Naive B cell (primary cell): ENCODE measurements around the gene ELMOD1. TPM values are rescaled to one million over a fixed set of nuclear protein-coding genes. Genes with fewer than 3 reads are reported as not detected.

ENCODE experiments used
- ATAC-seq, 2 donors: fragments of 150-1000 bp; cut with Tn5 transposase; 2 replicates each; pipeline ENCODE4 v1.10.0; 2021; ENCODE audit warnings: low read depth in 2 of 2, mild to moderate bottlenecking in 2 of 2, moderate library complexity in 2 of 2
- DNase-seq: peaks from one replicate; pipeline ENCODE4 v3.0.0; 2022
- H3K27ac Mint-ChIP-seq, 6 donors: one replicate each; pipeline ENCODE4 v1.8.0; 2020 to 2022; ENCODE audit warnings: mild to moderate bottlenecking in 6 of 6, mixed read lengths in 6 of 6, moderate library complexity in 5 of 6, inconsistent platforms in 2 of 6
- H3K27me3 Mint-ChIP-seq, 3 donors: one replicate each; pipeline ENCODE4 v1.8.0; 2021 to 2022; ENCODE audit warnings: mixed read lengths in 3 of 3, mild to moderate bottlenecking in 1 of 3
- H3K36me3 Mint-ChIP-seq, 2 donors: one replicate each; pipeline ENCODE4 v1.8.0; 2020 to 2022; ENCODE audit warnings: mixed read lengths in 2 of 2, inconsistent platforms in 1 of 2, mild to moderate bottlenecking in 1 of 2
- H3K4me1 Mint-ChIP-seq, 3 donors: one replicate each; pipeline ENCODE4 v1.8.0; 2020 to 2022; ENCODE audit warnings: mixed read lengths in 3 of 3, inconsistent platforms in 1 of 3, mild to moderate bottlenecking in 1 of 3, moderate library complexity in 1 of 3
- H3K4me3 Mint-ChIP-seq, 8 donors: one replicate each; pipeline ENCODE4 v1.8.0; 2020 to 2022; ENCODE audit warnings: mild to moderate bottlenecking in 8 of 8, mixed read lengths in 8 of 8, moderate library complexity in 8 of 8, inconsistent platforms in 2 of 8
- H3K9me3 Mint-ChIP-seq, 7 donors: one replicate each; pipeline ENCODE4 v1.8.0; 2020 to 2022; ENCODE audit warnings: mixed read lengths in 7 of 7, mild to moderate bottlenecking in 5 of 7, inconsistent platforms in 2 of 7, moderate library complexity in 1 of 7
- polyA plus RNA-seq, 6 donors: library from polyadenylated mRNA; unstranded; fragments of 300-500 nt; fragmentation: Illumina TruSeq; gene quantifications; one replicate each; pipeline ENCODE4 v1.2.3, GENCODE V29; 2021; ENCODE audit warnings: low read depth in 6 of 6

ELMOD1 gene
- polyA plus RNA-seq, 6 donors from 2014 or later: not detected

DNA sequence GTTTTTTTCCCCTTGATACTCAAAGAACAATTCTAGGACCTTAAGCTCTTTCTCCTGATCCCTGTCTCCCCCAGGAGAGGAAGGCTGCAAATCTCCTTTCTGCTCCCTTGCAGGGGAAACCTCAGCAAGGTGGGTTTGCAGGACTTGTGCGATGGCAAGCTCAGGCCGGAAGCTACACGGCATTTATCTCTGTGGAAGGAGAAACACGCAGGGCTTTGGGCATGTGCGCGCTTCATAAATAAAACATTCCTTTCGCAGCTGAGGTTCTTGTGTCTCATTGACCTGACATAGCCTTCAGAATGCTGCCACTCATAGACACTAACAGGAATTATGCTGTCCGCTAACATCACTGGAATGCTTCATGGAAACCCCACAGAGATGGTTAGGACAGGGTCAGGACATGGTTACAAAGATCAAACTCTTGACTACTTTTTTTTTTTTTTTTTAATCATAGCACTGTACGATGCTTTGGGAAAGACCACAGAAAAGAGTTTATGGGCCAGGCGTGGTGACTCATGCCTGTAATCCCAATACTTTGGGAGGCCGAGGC, 78.3 kb downstream of the ELMOD1 start:
- ATAC-seq (no peak), DNase-seq (no peak)
- no peak overlapping the region for H3K27ac Mint-ChIP-seq
- no peaks in the 10 kb centered on the region for H3K9me3 Mint-ChIP-seq
- peaks cover 14 to 27% (median 26%) of the 10 kb centered on the region in 3 donors for H3K27me3 Mint-ChIP-seq
- H3K4me3 Mint-ChIP-seq: no peak overlapping the region
- H3K4me1 Mint-ChIP-seq: no peaks in the 10 kb centered on the region
- no peaks in the 10 kb centered on the region for H3K36me3 Mint-ChIP-seq

DNA sequence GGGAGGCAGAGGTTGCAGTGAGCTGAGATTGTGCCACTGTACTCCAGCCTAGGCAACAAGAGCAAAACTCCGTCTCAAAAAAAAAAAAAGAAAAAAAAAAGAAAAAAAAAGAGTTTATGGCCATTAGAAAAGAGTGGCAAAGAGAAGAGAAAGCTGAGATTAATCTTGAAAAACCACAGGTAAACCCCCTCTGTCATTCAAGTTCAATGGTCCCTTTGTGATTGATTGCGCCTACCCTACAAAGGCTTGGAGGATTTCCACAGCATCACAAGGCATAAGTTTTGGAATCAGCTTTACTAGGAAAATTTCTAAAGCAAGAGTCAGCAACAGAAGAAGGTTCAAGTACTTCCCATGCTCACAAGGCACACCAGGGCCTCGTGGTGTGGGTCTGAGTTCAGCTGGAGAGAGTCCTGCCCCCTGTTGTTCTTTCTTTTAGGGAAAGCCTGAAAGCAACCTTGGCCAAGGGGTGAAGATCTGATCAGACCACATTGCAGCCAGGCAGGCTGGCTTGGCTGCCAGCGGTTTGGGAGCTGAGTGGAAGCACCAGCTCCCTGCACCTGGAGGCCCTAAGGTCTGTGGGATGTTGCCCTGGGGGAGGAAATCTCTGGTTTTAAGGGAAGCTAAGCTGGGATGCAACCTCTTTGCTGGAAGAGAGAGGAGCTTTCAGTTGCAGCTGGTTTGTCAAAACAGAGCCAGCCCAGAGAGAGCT, 79.1 kb downstream of the ELMOD1 start:
- Mint-ChIP-seq H3K36me3 (no peaks in the 10 kb centered on the region), H3K4me1 (no peaks in the 10 kb centered on the region), H3K9me3 (no peaks in the 10 kb centered on the region), H3K27ac (no peak overlapping the region), H3K4me3 (no peak overlapping the region), H3K27me3 (peaks cover 14 to 21% (median 18%) of the 10 kb centered on the region in 3 donors)
- DNase-seq: no peak
- ATAC-seq: no peak

DNA sequence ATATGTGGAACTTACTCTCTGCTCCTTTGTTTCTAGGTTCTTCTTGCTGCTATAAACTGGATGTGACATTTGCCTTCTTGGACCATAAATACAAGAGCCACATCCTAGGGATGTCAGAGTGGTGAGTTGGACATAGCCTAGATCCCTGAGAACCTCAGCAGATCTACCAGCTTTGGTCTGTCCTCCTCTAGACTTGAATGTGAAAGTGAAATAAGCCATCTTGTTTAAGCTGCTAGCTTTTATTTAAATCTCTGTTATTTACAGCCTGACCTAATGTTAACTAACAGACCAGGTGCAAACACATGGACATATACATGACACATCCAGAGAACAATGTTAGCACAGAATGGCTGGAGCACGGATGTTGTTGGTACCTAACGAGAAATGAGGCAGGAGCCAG, 85.0 kb downstream of the ELMOD1 start:
- H3K9me3 Mint-ChIP-seq: no peaks in the 10 kb centered on the region
- H3K27ac Mint-ChIP-seq: no peak overlapping the region
- no peaks in the 10 kb centered on the region for H3K36me3 Mint-ChIP-seq
- ATAC-seq: no peak
- H3K4me1 Mint-ChIP-seq: no peaks in the 10 kb centered on the region
- peaks cover 26 to 35% (median 30%) of the 10 kb centered on the region in 3 donors for H3K27me3 Mint-ChIP-seq
- DNase-seq: no peak
- H3K4me3 Mint-ChIP-seq: no peak overlapping the region

DNA sequence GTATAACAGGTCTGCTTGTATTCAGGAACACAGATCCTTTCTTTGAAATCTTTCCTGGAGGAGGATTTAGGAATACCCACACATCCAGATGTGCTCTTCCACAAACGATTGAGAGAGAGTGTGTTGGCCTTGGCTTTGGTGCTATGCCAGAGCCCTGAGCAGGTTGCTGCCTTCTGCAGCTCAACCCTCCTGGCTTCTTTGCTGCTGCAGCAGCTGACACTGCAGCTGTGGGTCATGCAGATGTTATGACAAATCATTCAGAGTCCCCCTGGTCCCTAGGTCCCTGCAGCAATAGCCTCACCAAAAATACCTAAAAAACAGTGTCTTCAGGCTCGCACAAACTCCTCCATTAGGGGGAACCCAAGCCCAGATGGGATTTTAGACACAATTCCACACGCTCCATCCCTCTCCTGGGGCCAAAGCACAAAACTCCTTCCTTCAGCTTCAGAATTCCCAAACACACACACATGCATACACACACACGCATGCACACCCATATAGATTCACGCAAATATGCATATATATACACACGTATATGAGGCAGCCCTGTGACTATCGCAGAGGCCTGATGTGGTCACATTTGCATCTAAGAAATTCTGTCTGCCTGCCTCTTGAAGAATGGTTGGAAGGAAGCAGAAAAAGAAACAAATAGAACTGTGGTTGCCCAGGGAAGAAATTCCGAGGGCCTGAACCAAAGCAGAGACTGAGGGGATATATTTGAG, 85.5 kb downstream of the ELMOD1 start:
- Mint-ChIP-seq H3K36me3 (no peaks in the 10 kb centered on the region), H3K9me3 (no peaks in the 10 kb centered on the region), H3K27ac (no peak overlapping the region), H3K4me3 (no peak overlapping the region), H3K4me1 (no peaks in the 10 kb centered on the region), H3K27me3 (peaks cover 22 to 29% (median 26%) of the 10 kb centered on the region in 3 donors)
- ATAC-seq: no peak
- DNase-seq: no peak

DNA sequence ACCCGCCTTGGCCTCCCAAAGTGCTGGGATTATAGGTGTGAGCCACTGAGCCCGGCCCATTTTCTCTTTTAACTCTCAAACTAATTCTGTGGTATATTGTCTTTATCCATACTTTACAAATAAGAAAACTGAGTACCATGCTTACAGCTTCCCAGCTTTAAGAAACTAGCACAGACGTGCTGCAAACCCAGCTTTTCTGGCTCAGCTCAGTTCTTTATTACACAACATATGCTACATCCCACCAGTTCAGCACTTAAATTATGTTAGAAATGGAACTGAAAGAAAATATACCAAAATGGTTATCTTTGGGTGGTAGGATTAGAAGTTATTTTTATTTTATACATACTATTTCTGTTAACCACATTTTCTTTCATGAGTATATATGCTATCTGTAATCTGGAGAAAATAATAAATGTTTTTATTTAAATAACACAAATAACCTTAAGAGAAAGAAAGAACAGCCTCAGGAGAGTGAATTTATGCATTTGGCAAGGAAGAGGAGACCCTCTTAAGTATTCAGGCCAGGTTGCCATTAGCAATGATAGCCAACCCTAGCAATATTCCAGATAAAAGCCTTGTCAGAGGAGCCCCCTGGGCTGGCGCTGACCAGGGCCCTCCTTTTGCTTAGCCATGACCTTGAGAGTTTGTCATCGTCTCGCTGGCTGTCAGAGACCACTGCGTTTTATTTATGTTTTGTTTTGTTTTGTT, 87.1 kb downstream of the ELMOD1 start:
- no peak for DNase-seq
- H3K9me3 Mint-ChIP-seq: no peaks in the 10 kb centered on the region
- no peak for ATAC-seq
- no peak overlapping the region for H3K27ac Mint-ChIP-seq
- H3K4me1 Mint-ChIP-seq: no peaks in the 10 kb centered on the region
- no peak overlapping the region for H3K4me3 Mint-ChIP-seq
- H3K36me3 Mint-ChIP-seq: no peaks in the 10 kb centered on the region
- H3K27me3 Mint-ChIP-seq: peaks cover 13 to 22% (median 21%) of the 10 kb centered on the region in 3 donors

DNA sequence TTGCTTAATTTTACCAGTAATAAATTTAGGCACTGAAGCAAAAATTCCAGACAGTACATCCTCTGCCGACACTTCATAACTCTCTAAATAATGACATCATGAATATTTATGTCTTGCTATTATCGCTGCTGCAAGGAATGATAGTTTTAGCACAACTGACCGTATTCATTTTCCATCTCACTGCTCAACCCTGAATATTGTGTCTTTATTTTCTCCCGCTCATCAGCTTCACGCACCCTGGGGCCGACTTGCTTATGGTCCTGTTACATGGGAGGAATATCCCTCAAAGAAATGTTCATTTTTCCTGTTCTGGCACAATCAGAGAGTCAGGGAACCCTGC, 87.7 kb downstream of the ELMOD1 start:
- DNase-seq (no peak), ATAC-seq (no peak)
- no peak overlapping the region for H3K4me3 Mint-ChIP-seq
- no peaks in the 10 kb centered on the region for H3K4me1 Mint-ChIP-seq
- H3K27me3 Mint-ChIP-seq: peaks cover 13 to 22% (median 21%) of the 10 kb centered on the region in 3 donors
- no peaks in the 10 kb centered on the region for H3K9me3 Mint-ChIP-seq
- H3K27ac Mint-ChIP-seq: no peak overlapping the region
- no peaks in the 10 kb centered on the region for H3K36me3 Mint-ChIP-seq

DNA sequence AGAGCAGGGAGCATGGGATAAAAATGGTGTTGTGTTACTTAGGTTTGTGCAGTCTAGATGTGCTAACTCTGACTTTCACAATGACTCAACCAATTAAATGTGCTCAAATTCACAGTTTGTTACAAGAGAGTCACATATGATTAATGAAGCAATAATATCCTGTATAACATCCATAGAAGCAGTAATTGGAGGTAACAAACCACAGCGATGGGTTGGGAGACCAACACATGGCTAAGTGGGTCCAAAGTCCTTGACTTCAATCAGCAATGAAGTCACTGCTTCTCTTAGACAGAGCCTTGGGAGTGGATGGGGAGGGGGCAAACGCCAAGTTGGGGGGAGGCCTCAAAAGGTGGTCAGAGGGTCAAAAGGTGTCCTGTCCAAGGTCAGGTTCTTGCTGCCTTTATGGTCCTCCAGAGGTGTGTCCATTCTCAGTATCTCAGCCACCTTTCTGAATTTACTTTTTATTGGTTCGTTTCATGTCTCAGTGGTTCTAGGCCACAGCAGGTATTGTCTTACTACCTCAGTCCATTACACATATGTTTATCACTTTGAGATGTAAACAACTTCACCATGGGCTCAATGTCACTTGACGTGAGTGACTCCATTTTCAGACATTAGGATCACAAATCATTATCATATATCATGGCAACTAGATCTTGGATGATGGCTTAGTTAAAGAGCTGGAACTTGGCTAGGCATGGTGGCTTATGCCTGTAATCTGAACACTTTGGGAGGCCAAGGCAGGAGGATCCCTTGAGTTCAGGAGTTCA, 88.5 kb downstream of the ELMOD1 start:
- Mint-ChIP-seq H3K4me3 (no peak overlapping the region), H3K36me3 (no peaks in the 10 kb centered on the region), H3K4me1 (no peaks in the 10 kb centered on the region), H3K9me3 (no peaks in the 10 kb centered on the region), H3K27me3 (peaks cover 13 to 21% (median 16%) of the 10 kb centered on the region in 3 donors), H3K27ac (no peak overlapping the region)
- no peak for DNase-seq
- no peak for ATAC-seq

DNA sequence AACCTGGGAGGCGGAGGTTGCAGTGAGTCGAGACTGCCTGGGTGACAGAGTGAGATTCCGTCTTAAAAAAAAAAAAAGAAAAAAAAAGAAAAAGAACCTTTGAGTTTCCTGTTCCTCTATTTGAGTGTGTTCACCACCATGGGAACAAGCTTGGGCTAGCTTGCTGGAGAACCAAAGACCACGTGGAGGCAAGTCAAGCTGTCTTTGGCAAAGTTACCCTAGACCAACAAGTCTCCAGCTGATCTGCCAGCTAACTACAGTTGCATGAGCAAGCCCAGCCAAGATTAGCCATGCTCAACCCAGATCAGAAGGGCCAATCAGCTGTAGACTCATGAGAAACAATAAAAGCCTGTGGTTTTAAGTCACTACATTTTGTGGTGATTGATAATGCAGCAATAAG, 91.2 kb downstream of the ELMOD1 start:
- H3K4me3 Mint-ChIP-seq: no peak overlapping the region
- no peaks in the 10 kb centered on the region for H3K4me1 Mint-ChIP-seq
- H3K9me3 Mint-ChIP-seq: no peaks in the 10 kb centered on the region
- no peak for ATAC-seq
- H3K27me3 Mint-ChIP-seq: peaks cover 6 to 9% (median 7%) of the 10 kb centered on the region in 3 donors
- DNase-seq: no peak
- no peaks in the 10 kb centered on the region for H3K36me3 Mint-ChIP-seq
- no peak overlapping the region for H3K27ac Mint-ChIP-seq

DNA sequence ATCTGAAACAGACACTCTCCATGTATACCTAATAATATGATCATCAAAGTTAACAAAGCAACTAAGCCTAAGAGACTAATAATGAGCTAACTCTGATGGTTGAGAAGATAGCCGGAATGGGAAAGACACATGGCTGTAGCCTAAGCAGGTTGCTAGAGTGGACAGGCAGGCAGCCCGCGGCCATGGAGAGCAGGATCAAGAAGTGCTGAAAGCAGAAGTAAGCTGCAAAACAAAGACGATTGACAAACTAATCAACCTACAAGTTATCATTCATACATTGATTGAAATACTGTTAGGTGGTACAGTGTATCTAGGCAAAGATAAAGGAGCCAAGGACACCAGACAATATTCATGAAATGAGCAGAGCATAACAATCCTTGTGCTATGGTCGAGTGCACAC, 91.6 kb downstream of the ELMOD1 start:
- H3K9me3 Mint-ChIP-seq: no peaks in the 10 kb centered on the region
- H3K4me1 Mint-ChIP-seq: no peaks in the 10 kb centered on the region
- no peak overlapping the region for H3K4me3 Mint-ChIP-seq
- no peak for ATAC-seq
- no peak overlapping the region for H3K27ac Mint-ChIP-seq
- DNase-seq: no peak
- H3K27me3 Mint-ChIP-seq: peaks cover 6 to 12% (median 7%) of the 10 kb centered on the region in 3 donors
- H3K36me3 Mint-ChIP-seq: no peaks in the 10 kb centered on the region

DNA sequence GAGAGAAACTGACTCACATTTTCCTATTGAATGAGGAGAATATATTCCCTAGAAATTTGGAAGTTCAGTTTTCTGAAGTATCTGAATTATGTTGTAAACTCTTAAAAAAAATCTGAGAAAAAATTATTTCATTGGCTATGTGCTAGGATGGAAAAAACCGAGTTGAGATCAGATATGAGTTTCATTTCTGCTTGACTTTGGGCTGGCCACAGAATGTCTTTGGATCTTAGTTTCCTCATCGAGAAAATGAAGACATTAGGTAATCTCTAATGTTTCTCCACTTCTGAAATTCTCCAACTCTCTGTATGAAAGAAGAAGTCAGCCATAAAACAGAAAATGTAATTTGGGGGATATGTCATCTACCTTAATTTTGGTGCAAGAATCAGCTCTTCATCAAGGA, 92.1 kb downstream of the ELMOD1 start:
- ATAC-seq (no peak), DNase-seq (no peak)
- Mint-ChIP-seq H3K9me3 (no peaks in the 10 kb centered on the region), H3K27ac (no peak overlapping the region), H3K4me1 (no peaks in the 10 kb centered on the region), H3K36me3 (no peaks in the 10 kb centered on the region), H3K4me3 (no peak overlapping the region), H3K27me3 (peaks cover 6 to 16% (median 7%) of the 10 kb centered on the region in 3 donors)

DNA sequence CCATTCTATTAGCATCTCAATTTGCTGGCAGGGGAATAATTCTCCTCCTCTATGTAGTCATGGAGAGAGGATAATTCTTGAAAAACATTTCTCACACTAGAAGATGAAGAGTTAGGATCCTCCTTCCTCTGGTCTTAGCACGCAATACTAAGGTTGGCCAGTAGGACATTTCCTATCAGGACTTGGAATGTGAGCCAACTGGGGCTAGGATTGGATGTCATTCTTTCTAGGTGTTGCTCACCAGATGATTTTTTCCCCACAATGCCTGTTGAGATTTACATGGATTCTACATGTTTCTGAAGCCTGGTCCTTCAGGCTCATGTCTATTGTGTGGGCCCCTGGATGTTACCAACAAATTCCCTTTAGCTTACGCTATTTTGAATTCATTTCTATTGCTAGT, 92.9 kb downstream of the ELMOD1 start:
- no peaks in the 10 kb centered on the region for H3K4me1 Mint-ChIP-seq
- H3K36me3 Mint-ChIP-seq: no peaks in the 10 kb centered on the region
- no peak overlapping the region for H3K4me3 Mint-ChIP-seq
- H3K27ac Mint-ChIP-seq: no peak overlapping the region
- DNase-seq: no peak
- ATAC-seq: no peak
- no peaks in the 10 kb centered on the region for H3K9me3 Mint-ChIP-seq
- peaks cover 2 to 12% (median 7%) of the 10 kb centered on the region in 3 donors for H3K27me3 Mint-ChIP-seq

DNA sequence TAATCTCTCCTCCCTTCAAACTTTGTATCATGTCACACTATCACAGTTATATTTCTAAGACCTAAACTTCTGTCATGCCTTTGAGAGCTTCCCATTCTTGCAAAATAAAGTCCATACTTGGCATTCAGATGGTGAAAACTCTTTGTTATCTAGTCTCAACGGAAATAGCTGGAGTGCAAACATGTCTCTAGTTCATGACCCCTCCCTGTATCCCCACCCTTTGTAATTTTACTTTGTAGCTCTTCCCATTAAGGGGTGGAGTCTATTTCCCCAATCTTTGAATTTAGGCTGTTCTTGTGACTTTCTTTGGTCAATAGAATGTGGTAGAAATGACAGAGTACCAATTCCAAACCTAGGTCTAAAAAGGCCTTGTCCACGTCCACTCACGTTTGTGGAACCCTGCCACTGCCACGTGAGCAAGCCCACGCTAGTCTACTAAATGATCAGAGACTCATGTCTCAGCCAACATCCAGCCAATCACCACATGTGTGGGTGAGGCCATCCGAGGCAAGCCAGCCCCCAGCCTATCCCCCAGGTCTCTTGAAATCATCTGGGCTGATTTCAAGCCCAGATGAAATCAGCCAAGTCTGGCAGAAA, 97.5 kb downstream of the ELMOD1 start:
- DNase-seq (no peak), ATAC-seq (no peak)
- Mint-ChIP-seq H3K36me3 (no peaks in the 10 kb centered on the region), H3K4me3 (no peak overlapping the region), H3K4me1 (peaks cover 0 to 1% (median 0%) of the 10 kb centered on the region in 3 donors), H3K27ac (no peak overlapping the region), H3K9me3 (peaks cover 0 to 5% (median 0%) of the 10 kb centered on the region in 7 donors), H3K27me3 (peaks cover 0 to 33% (median 20%) of the 10 kb centered on the region in 3 donors)
